ENCODE measurements around the gene RNF215. TPM values are rescaled to one million over a fixed set of nuclear protein-coding genes. Genes with fewer than 3 reads are reported as not detected.
A peak's percentile ranks its signal among the peaks of the same experiment; 100 is the strongest.

The RNF215 gene
- total and polyA plus RNA-seq, 2 of the 13 experiments (the other 11 are each of a cell fraction or from before 2014, with no cell fraction given): 5.3 to 6.1 TPM

DNA sequence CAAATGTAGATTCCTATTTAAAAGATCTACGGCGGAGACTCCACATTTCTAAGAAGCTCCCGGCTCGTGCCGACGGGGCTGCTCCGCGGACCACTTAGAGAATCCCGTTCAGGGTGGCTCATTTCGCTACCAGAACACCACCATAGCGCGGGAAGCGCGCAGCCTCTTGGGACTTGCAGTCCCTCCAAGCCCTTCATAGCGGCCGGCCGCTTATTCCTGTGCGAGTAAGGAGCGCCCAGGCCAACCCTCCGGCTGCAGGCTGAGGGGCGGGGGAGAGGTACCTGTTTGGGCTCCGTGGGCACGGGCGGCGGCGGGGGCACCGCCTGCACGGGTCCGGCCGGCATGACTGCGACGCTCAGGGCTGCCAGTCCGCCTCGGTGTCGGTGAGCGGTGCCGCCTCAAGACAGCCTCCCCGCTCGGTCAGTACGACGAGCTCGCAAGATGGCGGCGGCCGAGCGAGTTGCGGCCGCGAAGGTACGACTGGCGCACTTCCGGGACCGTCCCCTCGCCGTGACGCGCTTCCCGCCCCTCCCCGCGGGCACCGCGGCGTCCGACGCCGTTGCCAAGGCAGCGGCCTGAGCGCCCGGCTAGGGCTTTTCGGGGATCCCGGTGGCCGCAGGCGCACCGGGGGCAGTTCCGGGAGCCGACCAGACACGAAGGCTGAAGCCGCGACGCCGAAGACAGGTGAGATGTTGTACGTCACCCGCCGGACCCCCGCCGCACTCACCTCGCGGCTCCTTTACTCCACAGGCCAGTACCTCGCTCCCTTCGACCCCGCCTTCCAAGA is 30.6 kb downstream of the RNF215 start, which contains the start of the genes CCDC157 and SF3A1 (continued):
- TF ChIP-seq, protein P1, sequence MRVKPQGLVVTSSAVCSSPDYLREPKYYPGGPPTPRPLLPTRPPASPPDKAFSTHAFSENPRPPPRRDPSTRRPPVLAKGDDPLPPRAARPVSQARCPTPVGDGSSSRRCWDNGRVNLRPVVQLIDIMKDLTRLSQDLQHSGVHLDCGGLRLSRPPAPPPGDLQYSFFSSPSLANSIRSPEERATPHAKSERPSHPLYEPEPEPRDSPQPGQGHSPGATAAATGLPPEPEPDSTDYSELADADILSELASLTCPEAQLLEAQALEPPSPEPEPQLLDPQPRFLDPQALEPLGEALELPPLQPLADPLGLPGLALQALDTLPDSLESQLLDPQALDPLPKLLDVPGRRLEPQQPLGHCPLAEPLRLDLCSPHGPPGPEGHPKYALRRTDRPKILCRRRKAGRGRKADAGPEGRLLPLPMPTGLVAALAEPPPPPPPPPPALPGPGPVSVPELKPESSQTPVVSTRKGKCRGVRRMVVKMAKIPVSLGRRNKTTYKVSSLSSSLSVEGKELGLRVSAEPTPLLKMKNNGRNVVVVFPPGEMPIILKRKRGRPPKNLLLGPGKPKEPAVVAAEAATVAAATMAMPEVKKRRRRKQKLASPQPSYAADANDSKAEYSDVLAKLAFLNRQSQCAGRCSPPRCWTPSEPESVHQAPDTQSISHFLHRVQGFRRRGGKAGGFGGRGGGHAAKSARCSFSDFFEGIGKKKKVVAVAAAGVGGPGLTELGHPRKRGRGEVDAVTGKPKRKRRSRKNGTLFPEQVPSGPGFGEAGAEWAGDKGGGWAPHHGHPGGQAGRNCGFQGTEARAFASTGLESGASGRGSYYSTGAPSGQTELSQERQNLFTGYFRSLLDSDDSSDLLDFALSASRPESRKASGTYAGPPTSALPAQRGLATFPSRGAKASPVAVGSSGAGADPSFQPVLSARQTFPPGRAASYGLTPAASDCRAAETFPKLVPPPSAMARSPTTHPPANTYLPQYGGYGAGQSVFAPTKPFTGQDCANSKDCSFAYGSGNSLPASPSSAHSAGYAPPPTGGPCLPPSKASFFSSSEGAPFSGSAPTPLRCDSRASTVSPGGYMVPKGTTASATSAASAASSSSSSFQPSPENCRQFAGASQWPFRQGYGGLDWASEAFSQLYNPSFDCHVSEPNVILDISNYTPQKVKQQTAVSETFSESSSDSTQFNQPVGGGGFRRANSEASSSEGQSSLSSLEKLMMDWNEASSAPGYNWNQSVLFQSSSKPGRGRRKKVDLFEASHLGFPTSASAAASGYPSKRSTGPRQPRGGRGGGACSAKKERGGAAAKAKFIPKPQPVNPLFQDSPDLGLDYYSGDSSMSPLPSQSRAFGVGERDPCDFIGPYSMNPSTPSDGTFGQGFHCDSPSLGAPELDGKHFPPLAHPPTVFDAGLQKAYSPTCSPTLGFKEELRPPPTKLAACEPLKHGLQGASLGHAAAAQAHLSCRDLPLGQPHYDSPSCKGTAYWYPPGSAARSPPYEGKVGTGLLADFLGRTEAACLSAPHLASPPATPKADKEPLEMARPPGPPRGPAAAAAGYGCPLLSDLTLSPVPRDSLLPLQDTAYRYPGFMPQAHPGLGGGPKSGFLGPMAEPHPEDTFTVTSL (CRISPR knock-in tag; IDR thresholded peaks at IDR 0.05; ENCODE audit: borderline replicate concordance): no peak
- TF ChIP-seq, protein P2, sequence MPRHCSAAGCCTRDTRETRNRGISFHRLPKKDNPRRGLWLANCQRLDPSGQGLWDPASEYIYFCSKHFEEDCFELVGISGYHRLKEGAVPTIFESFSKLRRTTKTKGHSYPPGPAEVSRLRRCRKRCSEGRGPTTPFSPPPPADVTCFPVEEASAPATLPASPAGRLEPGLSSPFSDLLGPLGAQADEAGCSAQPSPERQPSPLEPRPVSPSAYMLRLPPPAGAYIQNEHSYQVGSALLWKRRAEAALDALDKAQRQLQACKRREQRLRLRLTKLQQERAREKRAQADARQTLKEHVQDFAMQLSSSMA (CRISPR knock-in tag; IDR thresholded peaks at IDR 0.05): peak; percentile 84; the same call in 1 of the 2 replicates
- TF ChIP-seq, protein P3, sequence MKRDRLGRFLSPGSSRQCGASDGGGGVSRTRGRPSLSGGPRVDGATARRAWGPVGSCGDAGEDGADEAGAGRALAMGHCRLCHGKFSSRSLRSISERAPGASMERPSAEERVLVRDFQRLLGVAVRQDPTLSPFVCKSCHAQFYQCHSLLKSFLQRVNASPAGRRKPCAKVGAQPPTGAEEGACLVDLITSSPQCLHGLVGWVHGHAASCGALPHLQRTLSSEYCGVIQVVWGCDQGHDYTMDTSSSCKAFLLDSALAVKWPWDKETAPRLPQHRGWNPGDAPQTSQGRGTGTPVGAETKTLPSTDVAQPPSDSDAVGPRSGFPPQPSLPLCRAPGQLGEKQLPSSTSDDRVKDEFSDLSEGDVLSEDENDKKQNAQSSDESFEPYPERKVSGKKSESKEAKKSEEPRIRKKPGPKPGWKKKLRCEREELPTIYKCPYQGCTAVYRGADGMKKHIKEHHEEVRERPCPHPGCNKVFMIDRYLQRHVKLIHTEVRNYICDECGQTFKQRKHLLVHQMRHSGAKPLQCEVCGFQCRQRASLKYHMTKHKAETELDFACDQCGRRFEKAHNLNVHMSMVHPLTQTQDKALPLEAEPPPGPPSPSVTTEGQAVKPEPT (CRISPR knock-in tag; IDR thresholded peaks at IDR 0.05; ENCODE audit: low read depth): no peak
- TF ChIP-seq NONO (IDR thresholded peaks at IDR 0.05): no peak
- TF ChIP-seq NONO (CRISPR knock-in tag; conservative IDR thresholded peaks at IDR 0.05): peak; percentile 54; the same call in 1 of the 2 replicates
- TF ChIP-seq, protein P4, sequence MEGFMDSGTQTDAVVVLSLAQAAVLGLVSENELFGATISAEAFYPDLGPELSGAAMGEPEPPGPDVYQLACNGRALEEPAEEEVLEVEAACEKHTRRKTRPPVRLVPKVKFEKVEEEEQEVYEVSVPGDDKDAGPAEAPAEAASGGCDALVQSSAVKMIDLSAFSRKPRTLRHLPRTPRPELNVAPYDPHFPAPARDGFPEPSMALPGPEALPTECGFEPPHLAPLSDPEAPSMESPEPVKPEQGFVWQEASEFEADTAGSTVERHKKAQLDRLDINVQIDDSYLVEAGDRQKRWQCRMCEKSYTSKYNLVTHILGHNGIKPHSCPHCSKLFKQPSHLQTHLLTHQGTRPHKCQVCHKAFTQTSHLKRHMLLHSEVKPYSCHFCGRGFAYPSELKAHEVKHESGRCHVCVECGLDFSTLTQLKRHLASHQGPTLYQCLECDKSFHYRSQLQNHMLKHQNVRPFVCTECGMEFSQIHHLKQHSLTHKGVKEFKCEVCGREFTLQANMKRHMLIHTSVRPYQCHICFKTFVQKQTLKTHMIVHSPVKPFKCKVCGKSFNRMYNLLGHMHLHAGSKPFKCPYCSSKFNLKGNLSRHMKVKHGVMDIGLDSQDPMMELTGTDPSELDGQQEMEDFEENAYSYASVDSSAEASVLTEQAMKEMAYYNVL (CRISPR knock-in tag; IDR thresholded peaks at IDR 0.05; ENCODE audit: borderline replicate concordance): peak; percentile 72; the same call in 1 of the 2 replicates
- no peak for TF ChIP-seq NFIC (IDR thresholded peaks at IDR 0.05; ENCODE audit: low read length)
- TF ChIP-seq, protein P5, sequence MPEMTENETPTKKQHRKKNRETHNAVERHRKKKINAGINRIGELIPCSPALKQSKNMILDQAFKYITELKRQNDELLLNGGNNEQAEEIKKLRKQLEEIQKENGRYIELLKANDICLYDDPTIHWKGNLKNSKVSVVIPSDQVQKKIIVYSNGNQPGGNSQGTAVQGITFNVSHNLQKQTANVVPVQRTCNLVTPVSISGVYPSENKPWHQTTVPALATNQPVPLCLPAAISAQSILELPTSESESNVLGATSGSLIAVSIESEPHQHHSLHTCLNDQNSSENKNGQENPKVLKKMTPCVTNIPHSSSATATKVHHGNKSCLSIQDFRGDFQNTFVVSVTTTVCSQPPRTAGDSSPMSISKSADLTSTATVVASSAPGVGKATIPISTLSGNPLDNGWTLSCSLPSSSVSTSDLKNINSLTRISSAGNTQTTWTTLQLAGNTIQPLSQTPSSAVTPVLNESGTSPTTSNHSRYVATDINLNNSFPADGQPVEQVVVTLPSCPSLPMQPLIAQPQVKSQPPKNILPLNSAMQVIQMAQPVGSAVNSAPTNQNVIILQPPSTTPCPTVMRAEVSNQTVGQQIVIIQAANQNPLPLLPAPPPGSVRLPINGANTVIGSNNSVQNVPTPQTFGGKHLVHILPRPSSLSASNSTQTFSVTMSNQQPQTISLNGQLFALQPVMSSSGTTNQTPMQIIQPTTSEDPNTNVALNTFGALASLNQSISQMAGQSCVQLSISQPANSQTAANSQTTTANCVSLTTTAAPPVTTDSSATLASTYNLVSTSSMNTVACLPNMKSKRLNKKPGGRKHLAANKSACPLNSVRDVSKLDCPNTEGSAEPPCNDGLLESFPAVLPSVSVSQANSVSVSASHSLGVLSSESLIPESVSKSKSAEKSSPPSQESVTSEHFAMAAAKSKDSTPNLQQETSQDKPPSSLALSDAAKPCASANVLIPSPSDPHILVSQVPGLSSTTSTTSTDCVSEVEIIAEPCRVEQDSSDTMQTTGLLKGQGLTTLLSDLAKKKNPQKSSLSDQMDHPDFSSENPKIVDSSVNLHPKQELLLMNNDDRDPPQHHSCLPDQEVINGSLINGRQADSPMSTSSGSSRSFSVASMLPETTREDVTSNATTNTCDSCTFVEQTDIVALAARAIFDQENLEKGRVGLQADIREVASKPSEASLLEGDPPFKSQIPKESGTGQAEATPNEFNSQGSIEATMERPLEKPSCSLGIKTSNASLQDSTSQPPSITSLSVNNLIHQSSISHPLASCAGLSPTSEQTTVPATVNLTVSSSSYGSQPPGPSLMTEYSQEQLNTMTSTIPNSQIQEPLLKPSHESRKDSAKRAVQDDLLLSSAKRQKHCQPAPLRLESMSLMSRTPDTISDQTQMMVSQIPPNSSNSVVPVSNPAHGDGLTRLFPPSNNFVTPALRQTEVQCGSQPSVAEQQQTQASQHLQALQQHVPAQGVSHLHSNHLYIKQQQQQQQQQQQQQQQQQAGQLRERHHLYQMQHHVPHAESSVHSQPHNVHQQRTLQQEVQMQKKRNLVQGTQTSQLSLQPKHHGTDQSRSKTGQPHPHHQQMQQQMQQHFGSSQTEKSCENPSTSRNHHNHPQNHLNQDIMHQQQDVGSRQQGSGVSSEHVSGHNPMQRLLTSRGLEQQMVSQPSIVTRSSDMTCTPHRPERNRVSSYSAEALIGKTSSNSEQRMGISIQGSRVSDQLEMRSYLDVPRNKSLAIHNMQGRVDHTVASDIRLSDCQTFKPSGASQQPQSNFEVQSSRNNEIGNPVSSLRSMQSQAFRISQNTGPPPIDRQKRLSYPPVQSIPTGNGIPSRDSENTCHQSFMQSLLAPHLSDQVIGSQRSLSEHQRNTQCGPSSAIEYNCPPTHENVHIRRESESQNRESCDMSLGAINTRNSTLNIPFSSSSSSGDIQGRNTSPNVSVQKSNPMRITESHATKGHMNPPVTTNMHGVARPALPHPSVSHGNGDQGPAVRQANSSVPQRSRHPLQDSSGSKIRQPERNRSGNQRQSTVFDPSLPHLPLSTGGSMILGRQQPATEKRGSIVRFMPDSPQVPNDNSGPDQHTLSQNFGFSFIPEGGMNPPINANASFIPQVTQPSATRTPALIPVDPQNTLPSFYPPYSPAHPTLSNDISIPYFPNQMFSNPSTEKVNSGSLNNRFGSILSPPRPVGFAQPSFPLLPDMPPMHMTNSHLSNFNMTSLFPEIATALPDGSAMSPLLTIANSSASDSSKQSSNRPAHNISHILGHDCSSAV (CRISPR knock-in tag; IDR thresholded peaks at IDR 0.05; ENCODE audit: borderline replicate concordance): no peak
